ENCODE measurements around the gene CYB5R3. TPM values are rescaled to one million over a fixed set of nuclear protein-coding genes. Genes with fewer than 3 reads are reported as not detected.
"Not testable (repeated sequence)": the region's sequence is repeated elsewhere in the genome, so short reads cannot be mapped to it uniquely, and the experiment has no call there.

The CYB5R3 gene
- total and polyA plus RNA-seq, 4 donors = 346 to 756 (median 437) TPM

DNA sequence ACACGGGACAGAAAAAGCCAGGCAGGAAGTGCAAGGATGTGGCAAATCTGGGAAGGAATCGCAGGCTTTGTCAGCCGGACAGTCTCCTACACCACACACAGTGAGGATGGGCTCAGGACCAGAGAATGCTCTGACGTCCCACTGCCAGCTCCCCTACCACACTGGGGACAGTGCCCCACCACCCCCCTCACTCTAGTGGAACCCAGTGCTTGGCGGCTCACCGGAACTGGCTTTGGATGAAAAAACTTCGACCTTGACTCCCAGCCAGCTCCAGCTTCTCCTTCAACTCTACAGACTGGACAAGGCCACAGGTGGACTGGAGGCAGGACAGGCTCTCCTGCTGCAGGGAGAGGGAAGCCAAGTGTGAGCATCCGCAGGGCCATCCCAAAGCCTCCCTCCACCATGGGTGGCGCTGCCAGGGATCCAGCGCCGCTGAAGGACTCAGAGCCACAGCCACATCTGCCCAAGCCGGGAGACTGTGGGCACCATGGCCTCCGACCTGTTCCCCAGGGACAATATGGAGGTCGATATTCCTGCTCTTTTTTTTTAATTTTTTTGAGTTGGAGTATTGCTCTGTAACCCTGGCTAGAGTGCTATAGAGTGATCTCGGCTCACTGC lies 71.5 kb downstream of the CYB5R3 start:
- Histone ChIP-seq H3K4me3 (ENCODE audit: low read length in 2 of 2) (no peak overlapping the region), H3K27ac (ENCODE audit: low read depth in 1 of 2, low read length in 2 of 2) (no peak overlapping the region), H3K4me1 (ENCODE audit: control insufficient read depth in 1 of 2, insufficient read depth in 2 of 2, low read length in 2 of 2) (peaks cover 0 to 2% of the 10 kb centered on the region in 2 donors), H3K9me3 (ENCODE audit: control insufficient read depth, low read length) (no peaks in the 10 kb centered on the region), H3K27me3 (ENCODE audit: control insufficient read depth in 1 of 2, insufficient read depth in 2 of 2, low read length in 1 of 2) (no peaks in the 10 kb centered on the region), H3K36me3 (ENCODE audit: control insufficient read depth in 1 of 2, insufficient read depth in 2 of 2, low read length in 1 of 2) (no peaks in the 10 kb centered on the region)
- 80 to 83% methylated on average over 15 of the region's 15 CpGs for WGBS, 2 donors
- ATAC-seq (ENCODE audit: low FRiP score) (no peak), DNase-seq (no peak)
- intact Hi-C loops (cut with DNase I) = no loop called here

DNA sequence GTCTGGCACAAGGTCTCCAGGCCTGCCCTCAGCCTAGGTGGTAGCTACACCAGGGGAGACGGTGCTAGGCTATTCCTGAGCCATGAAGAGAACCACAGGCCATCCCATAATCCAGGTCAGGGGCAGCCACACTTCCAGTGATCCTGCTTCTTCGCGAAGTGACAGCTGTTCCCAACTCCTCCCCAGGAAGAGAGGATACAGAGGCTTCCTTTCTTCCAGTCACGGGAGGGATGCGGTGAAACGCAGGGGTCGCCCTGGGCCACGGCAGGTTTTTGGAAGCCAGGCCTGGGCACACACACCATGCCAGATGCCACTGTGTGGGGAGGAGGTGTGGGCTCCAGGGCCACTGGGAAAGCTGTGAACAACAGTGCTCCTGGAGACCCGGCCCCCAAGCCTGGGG lies 72.1 kb downstream of the CYB5R3 start:
- H3K9me3 ChIP-seq (ENCODE audit: control insufficient read depth, low read length); ATAC-seq (ENCODE audit: low FRiP score); H3K4me1 ChIP-seq (ENCODE audit: control insufficient read depth in 1 of 2, insufficient read depth in 2 of 2, low read length in 2 of 2); H3K27me3 ChIP-seq (ENCODE audit: control insufficient read depth in 1 of 2, insufficient read depth in 2 of 2, low read length in 1 of 2); H3K27ac ChIP-seq (ENCODE audit: low read depth in 1 of 2, low read length in 2 of 2); H3K36me3 ChIP-seq (ENCODE audit: control insufficient read depth in 1 of 2, insufficient read depth in 2 of 2, low read length in 1 of 2); DNase-seq; H3K4me3 ChIP-seq (ENCODE audit: low read length in 2 of 2); intact Hi-C loops (cut with DNase I): not testable (repeated sequence)
- WGBS, 2 donors = 92 to 95% methylated on average over 8 to 9 of the region's 9 CpGs

DNA sequence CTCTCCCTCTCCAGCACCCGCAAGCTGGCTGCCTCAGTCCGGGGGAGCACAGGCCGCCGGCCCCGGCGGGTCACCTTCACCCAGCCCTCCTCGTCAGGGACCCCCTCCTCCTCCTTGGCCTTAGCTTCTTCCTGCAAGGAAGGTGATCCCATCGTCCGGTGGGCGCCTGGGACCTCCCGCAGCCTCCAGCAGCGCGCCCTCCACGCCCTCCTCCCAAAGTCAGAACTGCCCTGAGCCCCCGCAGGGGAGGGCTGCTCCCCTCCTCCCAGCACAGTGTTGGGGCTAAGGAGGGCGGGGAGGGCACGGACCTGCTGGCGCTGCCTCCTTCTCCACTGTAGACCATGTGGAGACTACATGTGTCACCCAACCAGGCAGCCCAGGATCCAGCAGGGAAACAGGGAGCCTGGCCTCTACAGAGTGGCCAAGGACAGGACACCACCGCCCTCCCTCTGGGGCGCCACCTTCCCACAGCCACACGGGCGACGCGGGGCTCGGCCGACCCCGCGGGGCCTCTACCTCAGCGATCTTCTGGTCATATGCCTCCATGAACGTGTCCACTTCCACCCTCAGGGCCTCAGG lies 73.1 kb downstream of the CYB5R3 start:
- DNase-seq; H3K9me3 ChIP-seq (ENCODE audit: control insufficient read depth, low read length); H3K4me1 ChIP-seq (ENCODE audit: control insufficient read depth in 1 of 2, insufficient read depth in 2 of 2, low read length in 2 of 2); H3K36me3 ChIP-seq (ENCODE audit: control insufficient read depth in 1 of 2, insufficient read depth in 2 of 2, low read length in 1 of 2); H3K4me3 ChIP-seq (ENCODE audit: low read length in 2 of 2); intact Hi-C loops (cut with DNase I); ATAC-seq (ENCODE audit: low FRiP score); H3K27me3 ChIP-seq (ENCODE audit: control insufficient read depth in 1 of 2, insufficient read depth in 2 of 2, low read length in 1 of 2); H3K27ac ChIP-seq (ENCODE audit: low read depth in 1 of 2, low read length in 2 of 2): not testable (repeated sequence)
- WGBS, 2 donors = 91 to 93% methylated on average over 13 to 30 of the region's 30 CpGs

DNA sequence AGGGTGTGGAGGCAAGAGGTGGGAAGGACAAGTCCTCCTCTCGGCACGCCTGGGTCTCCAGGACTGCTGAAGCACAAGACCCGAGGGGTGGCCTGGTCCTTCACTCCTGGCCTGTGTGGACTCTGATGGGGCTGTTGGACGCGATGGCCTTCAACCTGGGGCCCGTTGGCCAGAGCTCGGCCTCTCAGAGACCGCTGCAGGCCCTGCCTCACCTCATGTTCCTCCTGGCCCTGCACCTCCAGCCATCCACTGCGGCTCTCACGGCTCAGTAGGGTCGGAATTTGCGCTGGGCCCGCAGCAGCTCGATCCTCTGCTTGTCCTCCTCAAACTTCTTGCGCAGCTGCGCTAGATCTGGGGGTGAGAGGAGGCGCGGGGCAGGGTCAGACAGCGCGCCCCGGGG lies 74.7 kb downstream of the CYB5R3 start:
- H3K36me3 ChIP-seq (ENCODE audit: control insufficient read depth in 1 of 2, insufficient read depth in 2 of 2, low read length in 1 of 2); DNase-seq; ATAC-seq (ENCODE audit: low FRiP score); H3K4me1 ChIP-seq (ENCODE audit: control insufficient read depth in 1 of 2, insufficient read depth in 2 of 2, low read length in 2 of 2); H3K4me3 ChIP-seq (ENCODE audit: low read length in 2 of 2); H3K9me3 ChIP-seq (ENCODE audit: control insufficient read depth, low read length); H3K27me3 ChIP-seq (ENCODE audit: control insufficient read depth in 1 of 2, insufficient read depth in 2 of 2, low read length in 1 of 2); intact Hi-C loops (cut with DNase I); H3K27ac ChIP-seq (ENCODE audit: low read depth in 1 of 2, low read length in 2 of 2): not testable (repeated sequence)
- 94 to 95% methylated on average over 18 to 21 of the region's 21 CpGs for WGBS, 2 donors

DNA sequence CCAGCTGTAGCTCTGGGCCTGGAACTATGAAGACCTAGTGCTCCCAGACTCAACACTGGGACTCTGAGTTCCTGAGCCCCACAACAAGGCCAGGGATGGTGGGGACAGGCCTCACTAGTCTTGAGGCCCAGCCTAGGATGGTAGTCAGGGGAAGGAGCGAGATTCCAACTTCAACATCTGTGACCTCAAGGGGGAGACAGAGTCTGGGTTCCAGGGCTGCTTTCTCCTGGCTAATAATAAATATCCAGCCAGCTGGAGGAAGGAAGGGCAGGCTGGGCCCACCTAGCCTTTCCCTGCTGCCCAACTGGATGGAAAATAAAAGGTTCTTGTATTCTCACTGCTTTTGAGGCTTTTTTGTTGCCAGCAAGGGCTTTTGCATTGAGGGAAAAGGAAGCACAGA lies 75.1 kb downstream of the CYB5R3 start:
- H3K4me3 ChIP-seq (ENCODE audit: low read length in 2 of 2); ATAC-seq (ENCODE audit: low FRiP score); H3K27me3 ChIP-seq (ENCODE audit: control insufficient read depth in 1 of 2, insufficient read depth in 2 of 2, low read length in 1 of 2); H3K4me1 ChIP-seq (ENCODE audit: control insufficient read depth in 1 of 2, insufficient read depth in 2 of 2, low read length in 2 of 2); H3K9me3 ChIP-seq (ENCODE audit: control insufficient read depth, low read length); H3K36me3 ChIP-seq (ENCODE audit: control insufficient read depth in 1 of 2, insufficient read depth in 2 of 2, low read length in 1 of 2); intact Hi-C loops (cut with DNase I); H3K27ac ChIP-seq (ENCODE audit: low read depth in 1 of 2, low read length in 2 of 2); DNase-seq: not testable (repeated sequence)
- WGBS, 2 donors = 90 to 100% methylated on average over 1 of the region's 1 CpG

DNA sequence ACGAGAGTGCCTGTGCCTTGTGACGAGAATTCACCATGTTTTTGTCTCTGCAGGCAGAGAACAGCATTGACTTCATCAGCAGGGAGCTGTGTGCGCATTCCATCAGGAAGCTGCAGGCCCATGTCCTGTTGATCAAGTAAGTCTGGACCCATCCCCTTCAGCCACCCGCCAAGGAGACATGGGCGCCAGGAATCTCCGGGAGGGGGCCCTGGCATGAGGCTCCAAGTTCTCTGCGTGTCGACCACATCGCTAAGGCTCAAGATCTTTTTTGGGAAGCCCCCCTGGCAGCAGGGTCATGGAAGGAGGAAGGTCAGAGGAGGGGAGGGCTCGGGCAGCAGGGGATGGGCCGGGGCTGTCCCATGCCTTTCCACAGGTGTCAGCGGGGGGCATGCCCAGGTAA lies 78.1 kb downstream of the CYB5R3 start:
- intact Hi-C loops (cut with DNase I); H3K27ac ChIP-seq (ENCODE audit: low read depth in 1 of 2, low read length in 2 of 2); H3K9me3 ChIP-seq (ENCODE audit: control insufficient read depth, low read length); H3K4me1 ChIP-seq (ENCODE audit: control insufficient read depth in 1 of 2, insufficient read depth in 2 of 2, low read length in 2 of 2); H3K27me3 ChIP-seq (ENCODE audit: control insufficient read depth in 1 of 2, insufficient read depth in 2 of 2, low read length in 1 of 2); ATAC-seq (ENCODE audit: low FRiP score); DNase-seq; H3K4me3 ChIP-seq (ENCODE audit: low read length in 2 of 2); H3K36me3 ChIP-seq (ENCODE audit: control insufficient read depth in 1 of 2, insufficient read depth in 2 of 2, low read length in 1 of 2): not testable (repeated sequence)
- WGBS, 2 donors = 87 to 89% methylated on average over 10 to 12 of the region's 12 CpGs

DNA sequence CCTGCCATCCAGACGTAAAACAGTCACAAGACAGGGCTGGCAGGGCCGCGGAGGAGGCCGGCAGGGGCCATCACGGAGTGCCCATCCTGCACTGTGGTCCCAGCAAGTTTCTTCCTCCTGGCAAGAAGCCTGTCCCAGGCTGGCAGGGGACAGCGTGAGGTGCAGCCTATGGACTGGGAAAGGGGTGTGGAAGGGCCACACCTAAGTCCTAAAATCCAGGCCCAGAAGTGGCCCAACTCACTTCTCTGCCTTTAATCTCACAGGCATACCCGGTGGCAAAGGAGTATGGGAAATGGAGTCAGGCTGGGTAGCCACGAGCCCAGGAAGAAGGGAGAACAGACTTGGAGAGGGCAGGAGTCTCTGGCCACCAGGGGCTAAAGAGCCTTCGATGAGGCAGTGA lies 78.6 kb downstream of the CYB5R3 start:
- H3K27ac ChIP-seq (ENCODE audit: low read depth in 1 of 2, low read length in 2 of 2); ATAC-seq (ENCODE audit: low FRiP score); H3K9me3 ChIP-seq (ENCODE audit: control insufficient read depth, low read length); H3K4me3 ChIP-seq (ENCODE audit: low read length in 2 of 2); H3K4me1 ChIP-seq (ENCODE audit: control insufficient read depth in 1 of 2, insufficient read depth in 2 of 2, low read length in 2 of 2); H3K36me3 ChIP-seq (ENCODE audit: control insufficient read depth in 1 of 2, insufficient read depth in 2 of 2, low read length in 1 of 2); DNase-seq; H3K27me3 ChIP-seq (ENCODE audit: control insufficient read depth in 1 of 2, insufficient read depth in 2 of 2, low read length in 1 of 2); intact Hi-C loops (cut with DNase I): not testable (repeated sequence)
- WGBS, 2 donors = 73 to 80% methylated on average over 9 of the region's 9 CpGs

DNA sequence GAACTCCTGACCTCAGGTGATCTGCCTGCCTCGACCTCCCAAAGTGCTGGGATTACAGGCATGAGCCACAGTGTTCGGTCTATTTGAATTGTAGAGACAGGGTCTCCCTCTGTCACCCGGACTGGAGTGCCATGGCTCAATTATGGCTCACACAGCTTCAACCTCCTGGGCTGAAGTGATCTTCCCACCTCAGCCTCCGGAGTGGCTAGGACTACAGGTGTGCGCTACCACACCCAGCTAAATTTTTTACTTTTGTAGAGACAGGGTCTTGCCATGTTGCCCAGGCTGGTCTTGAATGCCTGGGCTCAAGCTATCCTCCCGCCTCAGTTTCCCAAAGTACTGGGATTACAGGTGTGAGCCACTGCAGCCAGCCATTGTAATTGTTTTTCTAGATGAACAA lies 81.2 kb downstream of the CYB5R3 start:
- H3K27me3 ChIP-seq (ENCODE audit: control insufficient read depth in 1 of 2, insufficient read depth in 2 of 2, low read length in 1 of 2); H3K36me3 ChIP-seq (ENCODE audit: control insufficient read depth in 1 of 2, insufficient read depth in 2 of 2, low read length in 1 of 2); H3K4me1 ChIP-seq (ENCODE audit: control insufficient read depth in 1 of 2, insufficient read depth in 2 of 2, low read length in 2 of 2); intact Hi-C loops (cut with DNase I); ATAC-seq (ENCODE audit: low FRiP score); H3K27ac ChIP-seq (ENCODE audit: low read depth in 1 of 2, low read length in 2 of 2); H3K4me3 ChIP-seq (ENCODE audit: low read length in 2 of 2); H3K9me3 ChIP-seq (ENCODE audit: control insufficient read depth, low read length); DNase-seq: not testable (repeated sequence)
- 76% methylated on average over 5 of the region's 6 CpGs for WGBS, 2 donors

Measured in aorta (tissue), 5 donors.